NCI-H510A (cell line): Measurements from ENCODE around the gene LRRC42.

ENCODE experiments used
- DNase-seq: peaks from one replicate; lab custom pipeline; 2025; lab: John Stamatoyannopoulos, UW

The LRRC42 gene

DNA sequence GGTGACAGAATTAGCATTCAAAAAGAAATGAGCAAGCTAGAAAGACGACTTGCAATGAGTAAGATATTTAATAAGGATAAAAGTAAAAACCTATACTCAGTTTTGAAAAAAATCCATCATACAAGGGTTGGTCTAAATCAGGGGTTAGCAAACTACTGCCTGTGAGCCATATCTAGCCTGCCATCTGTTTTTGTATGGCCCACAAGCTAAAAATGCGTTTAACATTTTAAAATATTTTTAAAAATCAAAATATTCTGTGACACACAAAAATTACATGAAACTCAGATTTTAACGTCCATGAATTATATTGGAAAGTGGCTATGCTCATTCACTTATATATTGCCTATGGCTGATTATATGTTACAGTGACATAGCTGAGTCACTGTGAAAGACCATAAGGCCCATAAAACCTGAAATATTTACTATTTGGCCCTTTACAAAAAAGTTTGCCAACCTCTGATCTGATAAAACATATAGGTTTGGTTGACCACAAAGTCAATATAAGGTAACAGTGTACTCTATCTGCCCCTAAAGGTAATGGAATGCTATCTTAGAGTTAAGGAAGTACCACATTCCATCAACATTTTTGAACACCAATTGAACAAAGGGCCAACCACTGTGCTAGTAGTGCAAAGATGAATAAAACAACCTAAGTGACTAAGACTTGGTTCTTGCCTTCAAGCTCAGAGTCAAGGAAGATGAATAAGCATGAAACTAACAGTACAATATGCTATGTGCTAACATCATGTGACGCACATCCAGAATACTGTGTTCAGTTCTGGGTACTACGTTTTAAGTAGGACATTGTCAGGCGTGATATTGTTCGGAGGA is 3.8 kb upstream of the LRRC42 start:
- no peak for DNase-seq

GRCh38 chr1:53943090-53943489 is 3.1 kb upstream of the LRRC42 start:
- no peak for DNase-seq

- DNase-seq, result no peak
Observed at GRCh38 chr1:53943490-53944043, 2.6 kb upstream of the LRRC42 start.

- no peak for DNase-seq
Observed at GRCh38 chr1:53944469-53945182, 1.5 kb upstream of the LRRC42 start.

DNA sequence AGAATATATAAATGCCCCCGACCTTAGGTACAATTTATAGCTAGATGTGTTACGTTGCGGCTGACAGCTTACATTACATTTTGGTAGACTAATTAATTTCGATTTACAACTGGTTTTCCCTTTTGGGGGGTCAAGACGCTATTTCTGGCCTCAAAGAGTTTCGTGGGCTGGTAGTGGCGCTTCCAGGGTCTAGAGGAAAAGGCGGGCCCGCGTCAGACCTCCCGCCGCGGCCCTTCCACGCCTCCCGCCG is 1.0 kb upstream of the LRRC42 start:
- DNase-seq, result no peak

GRCh38 chr1:53945433-53946251 is 508 bp upstream of the LRRC42 start, which contains the start of gene IFT25:
Gene IFT25 (minus strand): TSS chr1:53945699. CDS start chr1:53940082, 5,617 bp downstream.
- peak; percentile 87 for DNase-seq

DNA sequence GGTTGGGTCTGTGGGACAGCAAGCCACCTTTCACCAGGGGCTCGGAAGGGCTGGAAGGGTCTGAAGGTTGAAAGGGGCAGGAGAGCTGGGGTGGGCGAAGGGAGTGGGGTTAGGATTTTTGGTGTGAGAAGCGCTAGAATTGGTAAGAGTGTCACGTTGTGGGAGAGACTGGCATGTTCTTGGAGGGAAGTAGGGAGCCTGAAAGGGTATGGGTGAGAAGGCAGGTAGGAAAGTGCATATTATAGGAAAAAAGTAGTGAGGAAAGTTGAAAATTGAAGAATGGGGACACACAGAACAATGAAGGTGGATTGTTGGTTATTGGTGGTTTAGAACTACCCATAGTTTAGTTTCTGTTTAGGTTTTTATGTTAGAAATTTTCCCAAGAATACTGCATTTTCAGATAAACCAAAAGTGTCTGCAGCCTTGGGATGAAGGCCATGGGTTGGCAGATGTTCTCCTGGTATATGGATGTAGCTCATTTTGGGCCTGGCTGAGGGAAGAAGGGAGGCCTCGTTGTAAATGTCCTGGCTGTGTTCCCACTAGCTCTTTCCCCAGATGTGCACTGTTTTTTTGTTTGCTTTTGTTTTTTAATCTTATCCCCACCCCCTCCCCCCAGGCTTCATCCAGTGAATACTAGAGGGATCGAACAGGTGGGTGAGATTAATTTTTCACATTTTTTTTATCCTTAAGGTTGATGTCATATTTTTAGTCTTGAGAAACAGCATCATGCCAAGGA is 1.2 kb downstream of the LRRC42 start:
- DNase-seq, result no peak

DNA sequence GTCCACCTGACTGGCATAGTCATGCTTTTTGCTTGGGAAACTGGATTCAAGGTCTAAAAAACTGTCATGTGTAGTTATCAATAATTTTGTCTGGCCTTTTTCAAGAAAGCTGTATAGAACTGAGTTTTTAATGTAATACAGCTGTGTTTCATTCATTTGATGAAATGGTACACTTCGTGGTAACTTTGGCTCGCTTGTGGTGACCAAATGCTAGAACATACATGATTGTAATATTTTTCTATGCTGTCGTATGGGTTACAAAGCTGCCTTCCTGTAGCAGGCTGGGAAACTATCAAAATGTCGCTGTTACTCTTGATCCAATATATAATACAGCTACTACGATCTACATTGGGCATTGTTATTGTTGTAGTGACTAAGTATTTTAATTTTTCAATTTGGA is 2.1 kb downstream of the LRRC42 start:
- no peak for DNase-seq

GRCh38 chr1:53949023-53949990 is 3.2 kb downstream of the LRRC42 start:
- DNase-seq, result no peak

- no peak for DNase-seq
Observed at GRCh38 chr1:53951697-53952096, 5.5 kb downstream of the LRRC42 start.

DNA sequence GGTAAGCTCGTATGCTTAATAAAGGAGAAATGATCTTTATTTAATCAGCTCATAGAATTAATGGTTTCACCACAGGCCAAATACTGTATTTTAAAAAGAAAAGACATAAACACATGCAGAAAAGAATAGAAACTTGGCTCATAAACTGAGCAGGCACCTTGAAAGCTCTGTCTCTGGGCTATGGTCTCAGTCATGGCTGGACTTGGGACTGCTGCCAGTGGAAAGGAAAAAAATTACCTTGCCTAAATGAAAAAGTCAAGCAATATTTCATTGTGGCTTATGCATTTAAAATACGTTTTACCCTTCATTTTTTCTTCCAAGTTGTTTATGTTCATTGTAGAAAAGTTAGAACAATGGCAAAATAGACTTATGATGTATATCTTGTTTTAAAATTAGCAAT is 8.0 kb downstream of the LRRC42 start:
- DNase-seq, result no peak

DNA sequence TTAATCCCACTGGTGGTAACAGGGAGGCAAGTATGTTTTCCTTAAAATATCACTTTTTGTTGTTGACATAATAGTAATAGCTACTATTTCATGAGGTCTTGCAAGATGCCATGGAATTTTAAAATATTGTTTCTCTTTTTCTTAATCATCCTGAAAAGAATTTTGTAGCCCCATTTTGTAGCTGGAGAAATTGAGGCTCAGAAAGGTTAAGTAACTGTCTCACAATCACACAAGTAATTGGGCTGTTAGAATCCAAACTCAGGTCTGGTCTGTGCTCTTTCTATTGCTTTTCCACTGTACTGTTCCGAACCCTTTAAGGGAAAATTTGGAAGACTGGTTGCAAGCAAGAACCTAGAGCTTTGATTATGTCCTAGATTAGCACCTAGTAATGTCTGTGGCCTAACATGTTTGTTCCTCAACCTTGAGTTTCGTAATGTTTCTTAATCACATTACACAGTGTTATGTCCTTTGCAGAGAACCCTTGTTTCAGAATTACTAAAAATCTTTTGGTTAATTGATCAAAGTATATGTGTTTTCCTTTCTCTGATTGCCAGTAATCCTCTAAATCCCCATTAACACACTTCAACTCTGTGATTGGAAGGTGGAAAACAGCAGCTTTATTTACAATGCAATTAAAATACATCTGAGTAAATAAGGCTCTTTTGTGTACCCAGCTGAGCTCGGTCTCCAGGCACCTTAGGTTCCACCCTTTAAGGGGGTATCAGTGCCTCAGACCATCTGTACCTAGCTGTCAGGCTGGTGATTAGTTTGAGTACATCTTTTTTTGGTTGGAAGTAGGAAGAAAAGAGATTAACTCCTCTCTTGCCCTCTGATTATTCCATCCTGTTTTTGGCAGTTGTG is 10.4 kb downstream of the LRRC42 start:
- DNase-seq, result peak; percentile 36

DNA sequence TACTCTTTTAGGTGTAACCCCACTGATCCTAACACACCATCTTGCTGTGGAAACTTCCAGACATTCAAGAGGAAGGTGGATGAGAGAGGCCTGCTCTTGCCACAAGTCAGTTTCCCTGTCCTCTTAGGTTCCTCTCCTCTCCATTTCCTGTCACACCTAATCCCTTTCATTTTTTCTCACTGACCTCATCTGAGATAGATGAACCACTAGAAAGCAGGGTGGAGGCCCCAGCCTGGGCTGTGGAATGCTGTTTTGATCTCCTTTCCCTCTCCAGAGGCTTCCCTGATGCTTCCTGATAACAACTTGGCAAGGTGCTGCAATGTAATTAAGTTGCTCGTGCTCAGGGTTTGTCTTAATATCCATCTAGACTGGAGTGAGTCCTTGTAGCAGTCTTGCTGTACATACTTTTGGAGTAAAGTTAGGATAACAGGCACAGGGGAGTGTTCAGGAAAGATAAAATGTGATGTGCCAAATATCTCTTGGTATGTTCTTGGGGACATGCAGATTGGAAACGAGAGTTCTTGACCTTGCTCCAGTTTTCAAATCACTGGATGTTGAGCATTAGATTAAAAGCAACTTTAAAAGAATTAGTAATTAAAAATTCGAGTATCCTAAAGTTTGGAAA is 11.2 kb downstream of the LRRC42 start:
- no peak for DNase-seq

DNA sequence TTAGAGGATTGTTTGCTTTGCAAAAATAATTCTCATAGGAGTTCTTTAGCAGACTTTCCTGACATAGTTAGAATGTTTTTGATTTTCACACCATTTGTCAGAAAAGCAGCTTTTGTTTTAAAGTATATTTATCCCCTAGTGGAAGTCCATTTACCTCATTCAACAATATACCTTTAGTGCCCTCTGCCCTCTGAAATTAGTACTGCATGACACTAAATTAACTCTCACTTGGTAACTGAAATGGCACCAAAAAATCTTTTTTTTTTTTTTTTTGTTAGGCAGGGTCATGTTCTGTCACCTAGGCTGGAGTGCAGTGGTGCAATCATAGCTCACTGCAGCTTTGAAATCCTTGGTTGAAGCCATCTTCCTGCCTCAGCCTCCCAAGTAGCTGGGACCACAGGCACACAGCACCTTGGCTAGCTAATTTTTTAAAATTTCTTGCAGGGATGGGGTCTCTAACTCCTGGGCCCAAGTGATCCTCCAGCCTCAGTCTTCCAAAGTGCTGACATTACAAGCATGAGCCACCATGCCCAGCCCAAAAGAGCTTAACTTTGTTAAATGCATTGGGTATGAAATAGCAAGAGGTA is 13.6 kb downstream of the LRRC42 start:
- DNase-seq, result no peak

DNA sequence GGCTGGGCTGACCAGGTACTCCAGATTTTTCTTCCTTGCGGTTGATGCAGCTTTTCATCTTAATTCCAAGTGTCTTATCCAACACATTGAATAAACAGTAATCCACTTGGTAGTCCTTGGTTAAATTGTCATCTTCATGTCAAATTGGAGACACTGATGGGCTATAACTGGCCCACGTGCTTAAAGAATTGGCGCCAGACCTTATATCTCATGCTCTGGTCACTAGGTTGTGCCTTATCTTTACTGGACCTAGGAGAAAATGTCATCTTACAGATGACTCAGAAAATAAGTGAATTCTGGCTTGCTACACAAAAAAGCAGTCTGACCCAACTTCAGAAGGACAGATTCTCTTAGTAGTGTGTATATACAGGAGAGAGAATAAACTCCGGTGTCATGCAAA is 16.2 kb downstream of the LRRC42 start:
- no peak for DNase-seq

GRCh38 chr1:53963460-53963859 is 17.3 kb downstream of the LRRC42 start:
- DNase-seq, result no peak

DNA sequence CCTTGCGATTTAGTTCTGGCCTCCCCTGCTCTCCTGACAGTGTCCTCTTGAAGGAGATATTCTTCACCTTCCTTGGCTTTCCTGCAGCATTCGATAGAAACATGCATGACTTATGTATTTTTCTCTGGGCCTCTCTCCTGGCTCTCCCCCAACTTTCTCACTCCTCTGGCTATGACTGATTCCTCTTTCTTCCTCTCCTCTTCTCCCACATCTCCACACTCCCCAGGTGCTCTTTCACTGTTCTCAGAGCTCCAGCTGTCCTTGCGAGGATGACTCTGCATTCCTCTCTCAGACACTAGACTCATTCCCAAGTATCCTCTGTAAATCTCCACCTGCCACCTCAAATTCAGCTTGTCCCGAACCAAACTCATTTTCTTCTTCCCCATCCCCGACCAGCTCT is 18.0 kb downstream of the LRRC42 start:
- DNase-seq, result no peak

DNA sequence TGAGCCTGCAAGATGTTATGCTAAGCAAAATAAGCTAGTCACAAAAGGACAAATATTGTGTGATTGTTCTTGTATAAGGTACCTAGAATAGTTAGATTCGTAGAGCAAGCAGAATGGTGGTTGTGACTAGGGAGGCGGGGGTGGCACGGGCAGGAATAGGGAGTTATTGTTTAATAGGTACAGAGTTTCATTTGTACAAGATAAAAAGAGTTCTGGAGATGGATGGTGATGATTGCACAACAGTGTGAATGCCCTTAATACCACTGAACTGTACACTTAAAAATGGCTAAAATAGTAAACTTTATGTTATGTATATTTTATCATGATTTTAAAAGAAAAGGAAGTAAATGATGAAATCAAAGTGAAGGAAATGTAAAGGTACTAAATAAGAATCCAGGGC is 20.6 kb downstream of the LRRC42 start:
- no peak for DNase-seq
